ENCODE data around the gene TMEM82.

Gene TMEM82

DNA sequence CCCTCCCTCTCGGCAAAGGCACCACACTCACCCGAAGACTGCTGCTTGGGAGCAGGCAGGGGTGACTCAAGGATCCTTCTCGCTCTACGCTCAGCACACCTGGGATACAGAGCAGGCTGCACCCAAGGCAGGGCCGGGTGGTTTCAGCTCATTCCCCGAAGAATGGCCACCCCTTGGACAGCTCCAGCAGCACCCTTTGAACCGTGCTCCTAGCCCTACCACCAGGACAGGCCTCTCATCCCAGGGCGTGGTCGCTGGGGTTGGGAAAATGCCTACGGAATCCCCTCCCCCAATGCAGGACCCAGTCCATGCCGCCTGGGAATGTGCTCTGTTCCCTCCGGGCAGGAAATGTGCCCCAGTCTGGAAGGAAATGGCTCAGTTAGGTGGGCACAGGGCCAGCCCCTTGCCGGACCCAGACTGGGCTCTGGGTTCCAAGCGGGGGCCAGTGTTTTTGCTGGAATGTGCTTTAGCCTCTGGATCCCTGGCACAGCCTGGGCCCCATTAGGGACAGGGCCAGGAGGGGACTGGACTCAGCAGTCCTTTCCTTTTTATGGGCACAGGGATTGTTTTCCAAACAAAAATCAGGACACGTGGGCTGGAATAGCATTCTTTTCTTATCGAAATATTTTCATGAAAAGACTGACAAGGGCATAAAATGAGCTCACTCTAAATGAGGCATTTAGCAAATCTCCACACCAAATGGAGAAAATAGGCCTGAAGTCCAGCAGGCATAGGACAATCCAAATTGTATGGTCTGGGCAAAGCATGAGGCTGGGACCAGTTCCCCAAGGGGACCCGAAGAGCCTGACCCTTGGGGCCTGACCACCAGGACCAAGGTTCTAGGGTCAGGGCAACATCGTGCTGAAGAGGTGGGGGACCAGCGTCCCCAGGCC is 7.3 kb downstream of the TMEM82 start:
- H3K9ac ChIP-seq (ENCODE audit: insufficient read length, low read depth): no peak overlapping the region
- TF ChIP-seq ZNF274 (IDR thresholded peaks at IDR 0.05; ENCODE audit: low read depth, low read length): no peak
- no peak for TF ChIP-seq SUZ12 (IDR thresholded peaks at IDR 0.05; ENCODE audit: extremely low read depth, insufficient read depth, insufficient read length)

DNA sequence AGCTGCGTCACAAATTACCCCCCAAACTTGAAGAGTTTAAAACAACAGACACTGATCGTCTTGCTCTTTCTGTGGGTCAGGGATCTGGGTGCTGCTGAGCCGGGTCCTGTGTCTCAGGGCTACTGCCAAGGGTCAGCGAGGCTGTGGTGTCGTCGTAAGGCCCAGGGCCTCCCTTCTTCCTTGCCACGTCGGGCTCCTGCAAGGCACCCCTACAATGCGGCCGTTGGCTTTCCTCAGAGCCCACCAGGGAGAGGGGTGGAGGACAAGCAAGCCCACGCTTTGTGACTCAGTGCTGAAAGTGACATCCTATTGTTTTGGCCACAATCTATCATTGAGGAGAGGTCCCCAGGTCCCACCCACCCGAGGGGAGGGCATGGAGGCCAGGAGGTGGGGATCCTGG is 8.6 kb downstream of the TMEM82 start:
- Histone ChIP-seq H3K9me3 (ENCODE audit: insufficient read depth, low read length) (no peaks in the 10 kb centered on the region), H3K9ac (ENCODE audit: insufficient read length, low read depth) (no peak overlapping the region), H3K27me3 (ENCODE audit: insufficient read depth, insufficient read length) (peaks cover 4% of the 10 kb centered on the region), H3K4me1 (ENCODE audit: insufficient read depth, insufficient read length) (peaks cover 13% of the 10 kb centered on the region), H3K4me3 (ENCODE audit: insufficient read length, low read depth) (no peak overlapping the region), H3K36me3 (ENCODE audit: insufficient read depth, insufficient read length, low read length) (no peaks in the 10 kb centered on the region)
- TF ChIP-seq YY1 (IDR thresholded peaks at IDR 0.05; ENCODE audit: insufficient read depth, insufficient read length) (no peak), SUZ12 (IDR thresholded peaks at IDR 0.05; ENCODE audit: extremely low read depth, insufficient read depth, insufficient read length) (no peak), ZNF274 (IDR thresholded peaks at IDR 0.05; ENCODE audit: low read depth, low read length) (no peak)
- DNase-seq (ENCODE audit: low read depth, low spot score): no peak

More for the DNA sequence above, 7.3 kb downstream of the TMEM82 start:
- Histone ChIP-seq H3K4me3 (ENCODE audit: insufficient read length, low read depth) (no peak overlapping the region), H3K4me1 (ENCODE audit: insufficient read depth, insufficient read length) (peaks cover 11% of the 10 kb centered on the region), H3K9me3 (ENCODE audit: insufficient read depth, low read length) (no peaks in the 10 kb centered on the region), H3K27me3 (ENCODE audit: insufficient read depth, insufficient read length) (no peaks in the 10 kb centered on the region), H3K36me3 (ENCODE audit: insufficient read depth, insufficient read length, low read length) (no peaks in the 10 kb centered on the region)
- DNase-seq (ENCODE audit: low read depth, low spot score): no peak

DNA sequence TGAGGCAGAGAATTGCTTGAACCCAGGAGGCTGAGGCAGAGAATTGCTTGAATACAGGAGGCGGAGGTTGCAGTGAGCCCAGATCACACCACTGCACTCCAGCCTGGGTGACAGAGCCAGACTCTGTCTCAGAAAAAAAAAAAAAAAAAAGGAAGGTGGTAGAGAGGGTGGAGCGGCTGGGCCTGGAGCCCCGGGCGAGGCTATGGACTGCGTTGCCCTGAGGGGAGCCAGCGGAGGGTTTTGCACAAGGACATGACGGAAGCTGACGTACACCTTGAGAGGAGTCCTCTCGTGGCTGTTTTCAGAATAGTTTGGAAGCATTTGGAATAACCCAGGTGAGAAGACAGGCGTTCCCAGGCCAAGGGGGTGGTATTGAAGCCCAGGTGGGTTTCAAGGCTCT is 9.4 kb downstream of the TMEM82 start:
- Histone ChIP-seq H3K4me1 (ENCODE audit: insufficient read depth, insufficient read length) (peaks cover 15% of the 10 kb centered on the region), H3K27me3 (ENCODE audit: insufficient read depth, insufficient read length) (peaks cover 11% of the 10 kb centered on the region), H3K9ac (ENCODE audit: insufficient read length, low read depth) (no peak overlapping the region), H3K36me3 (ENCODE audit: insufficient read depth, insufficient read length, low read length) (no peaks in the 10 kb centered on the region), H3K4me3 (ENCODE audit: insufficient read length, low read depth) (no peak overlapping the region), H3K9me3 (ENCODE audit: insufficient read depth, low read length) (no peaks in the 10 kb centered on the region)
- TF ChIP-seq ZNF274 (IDR thresholded peaks at IDR 0.05; ENCODE audit: low read depth, low read length) (no peak), YY1 (IDR thresholded peaks at IDR 0.05; ENCODE audit: insufficient read depth, insufficient read length) (no peak), SUZ12 (IDR thresholded peaks at IDR 0.05; ENCODE audit: extremely low read depth, insufficient read depth, insufficient read length) (no peak)
- no peak for DNase-seq (ENCODE audit: low read depth, low spot score)

DNA sequence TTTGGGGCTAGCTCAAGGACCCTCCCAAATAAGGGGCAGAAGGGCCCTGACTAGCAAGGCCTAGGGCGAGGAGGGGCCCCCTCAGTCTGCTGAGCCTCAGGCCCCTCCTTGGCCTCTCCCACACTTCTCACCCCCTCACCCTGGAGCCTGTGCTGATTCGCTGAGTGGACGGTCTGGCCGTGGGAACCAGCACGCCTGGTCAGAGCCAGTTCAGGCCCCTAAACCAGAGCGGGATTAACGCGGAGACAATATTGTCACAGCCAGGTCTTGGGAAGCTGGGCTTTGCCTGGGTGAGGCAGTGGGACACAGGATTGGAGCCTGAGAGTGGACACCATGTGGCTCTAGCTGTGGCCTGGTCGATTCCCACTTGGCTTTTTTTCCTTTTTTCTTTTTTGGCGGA is 11.5 kb downstream of the TMEM82 start:
- H3K4me1 ChIP-seq (ENCODE audit: insufficient read depth, insufficient read length): peaks cover 23% of the 10 kb centered on the region
- no peak overlapping the region for H3K4me3 ChIP-seq (ENCODE audit: insufficient read length, low read depth)
- H3K27me3 ChIP-seq (ENCODE audit: insufficient read depth, insufficient read length): peaks cover 23% of the 10 kb centered on the region
- DNase-seq (ENCODE audit: low read depth, low spot score): no peak
- no peaks in the 10 kb centered on the region for H3K9me3 ChIP-seq (ENCODE audit: insufficient read depth, low read length)
- no peak for TF ChIP-seq YY1 (IDR thresholded peaks at IDR 0.05; ENCODE audit: insufficient read depth, insufficient read length)
- no peak for TF ChIP-seq ZNF274 (IDR thresholded peaks at IDR 0.05; ENCODE audit: low read depth, low read length)
- TF ChIP-seq SUZ12 (IDR thresholded peaks at IDR 0.05; ENCODE audit: extremely low read depth, insufficient read depth, insufficient read length): no peak
- no peak overlapping the region for H3K9ac ChIP-seq (ENCODE audit: insufficient read length, low read depth)
- no peaks in the 10 kb centered on the region for H3K36me3 ChIP-seq (ENCODE audit: insufficient read depth, insufficient read length, low read length)

DNA sequence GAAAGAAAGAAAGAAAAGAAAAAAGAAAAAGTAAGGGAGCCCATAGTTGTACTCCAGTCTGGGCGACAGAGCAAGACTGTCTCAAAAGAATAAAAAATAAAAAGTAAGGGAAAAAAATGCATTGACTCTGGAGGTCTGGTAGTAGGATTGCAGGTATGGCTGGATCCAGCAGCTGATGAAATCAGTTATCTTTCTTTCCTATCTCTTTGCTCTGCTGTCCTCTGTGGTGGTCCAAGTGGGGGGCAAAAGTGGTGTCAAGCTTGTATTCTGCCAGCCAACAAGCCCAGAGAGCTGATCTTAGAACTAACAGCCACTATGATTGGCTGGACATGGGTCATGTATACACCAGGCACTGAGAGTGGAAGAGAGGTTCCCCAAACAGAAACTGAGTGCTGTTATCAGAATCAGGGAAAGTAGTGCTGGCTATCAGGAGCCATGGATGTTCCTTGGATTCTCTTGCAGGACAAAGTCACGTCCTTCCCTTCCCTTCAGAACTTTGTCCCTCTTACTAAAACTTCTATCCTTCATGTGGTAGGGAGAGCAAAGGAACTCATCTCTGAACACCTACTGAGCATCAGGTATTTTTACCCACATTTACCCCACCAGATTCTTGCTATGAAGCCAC is 12.8 kb downstream of the TMEM82 start:
- Histone ChIP-seq H3K9ac (ENCODE audit: insufficient read length, low read depth) (no peak overlapping the region), H3K4me1 (ENCODE audit: insufficient read depth, insufficient read length) (peaks cover 15% of the 10 kb centered on the region), H3K27me3 (ENCODE audit: insufficient read depth, insufficient read length) (peaks cover 23% of the 10 kb centered on the region), H3K4me3 (ENCODE audit: insufficient read length, low read depth) (no peak overlapping the region), H3K9me3 (ENCODE audit: insufficient read depth, low read length) (no peaks in the 10 kb centered on the region), H3K36me3 (ENCODE audit: insufficient read depth, insufficient read length, low read length) (no peaks in the 10 kb centered on the region)
- no peak for TF ChIP-seq ZNF274 (IDR thresholded peaks at IDR 0.05; ENCODE audit: low read depth, low read length)
- TF ChIP-seq SUZ12 (IDR thresholded peaks at IDR 0.05; ENCODE audit: extremely low read depth, insufficient read depth, insufficient read length): no peak
- TF ChIP-seq YY1 (IDR thresholded peaks at IDR 0.05; ENCODE audit: insufficient read depth, insufficient read length): no peak
- no peak for DNase-seq (ENCODE audit: low read depth, low spot score)

DNA sequence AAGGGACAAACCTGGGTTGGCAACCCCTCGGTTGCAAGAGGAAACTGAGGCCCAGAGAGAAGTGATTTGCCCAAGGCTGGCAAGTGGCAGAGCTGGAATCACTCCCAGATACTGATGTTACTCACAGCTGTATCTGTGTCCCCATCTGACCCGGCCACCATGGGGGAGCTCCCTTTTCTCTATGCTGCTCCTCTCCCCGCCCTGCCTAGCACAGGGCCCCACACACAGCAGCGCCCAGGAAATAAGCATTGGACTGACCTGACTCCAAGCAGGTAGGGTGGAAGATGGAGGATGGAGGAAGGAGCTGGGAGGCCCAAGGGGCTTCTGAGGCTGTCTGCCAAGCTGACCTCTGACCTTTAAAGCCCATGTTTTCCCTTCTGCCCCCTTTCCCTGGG is 13.3 kb downstream of the TMEM82 start:
- no peak overlapping the region for H3K9ac ChIP-seq (ENCODE audit: insufficient read length, low read depth)
- H3K4me3 ChIP-seq (ENCODE audit: insufficient read length, low read depth): no peak overlapping the region
- peaks cover 23% of the 10 kb centered on the region for H3K27me3 ChIP-seq (ENCODE audit: insufficient read depth, insufficient read length)
- TF ChIP-seq YY1 (IDR thresholded peaks at IDR 0.05; ENCODE audit: insufficient read depth, insufficient read length): no peak
- no peak for TF ChIP-seq ZNF274 (IDR thresholded peaks at IDR 0.05; ENCODE audit: low read depth, low read length)
- TF ChIP-seq SUZ12 (IDR thresholded peaks at IDR 0.05; ENCODE audit: extremely low read depth, insufficient read depth, insufficient read length): no peak
- DNase-seq (ENCODE audit: low read depth, low spot score): no peak
- no peaks in the 10 kb centered on the region for H3K36me3 ChIP-seq (ENCODE audit: insufficient read depth, insufficient read length, low read length)
- H3K9me3 ChIP-seq (ENCODE audit: insufficient read depth, low read length): no peaks in the 10 kb centered on the region
- H3K4me1 ChIP-seq (ENCODE audit: insufficient read depth, insufficient read length): peaks cover 15% of the 10 kb centered on the region

Measured in NT2/D1 (cell line).